ENCODE data around the gene MSI2.
"Not testable (repeated sequence)": the region's sequence is repeated elsewhere in the genome, so short reads cannot be mapped to it uniquely, and the experiment has no call there.

The MSI2 gene

DNA sequence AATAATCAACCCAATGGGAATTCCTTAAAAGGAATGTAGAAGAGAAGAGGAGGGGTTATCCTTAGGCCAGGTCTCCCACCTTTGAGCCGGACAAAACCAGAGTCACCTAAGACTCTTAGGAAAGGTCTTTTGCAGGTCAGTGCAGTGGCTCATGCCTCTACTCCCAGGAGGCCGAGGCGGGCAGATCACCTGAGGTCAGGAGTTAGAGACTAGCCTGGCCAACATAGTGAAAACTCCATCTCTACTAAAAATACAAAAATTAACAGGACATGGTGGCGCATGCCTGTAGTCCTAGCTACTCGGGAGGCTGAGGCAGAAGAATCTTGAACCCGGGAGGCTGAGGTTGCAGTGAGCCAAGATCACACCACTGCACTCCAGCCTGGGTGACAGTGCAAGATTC, 365.5 kb downstream of the MSI2 start:
- DNase-seq (ENCODE audit: extremely low read depth in 1 of 2, low read depth in 1 of 2), result not testable (repeated sequence)

DNA sequence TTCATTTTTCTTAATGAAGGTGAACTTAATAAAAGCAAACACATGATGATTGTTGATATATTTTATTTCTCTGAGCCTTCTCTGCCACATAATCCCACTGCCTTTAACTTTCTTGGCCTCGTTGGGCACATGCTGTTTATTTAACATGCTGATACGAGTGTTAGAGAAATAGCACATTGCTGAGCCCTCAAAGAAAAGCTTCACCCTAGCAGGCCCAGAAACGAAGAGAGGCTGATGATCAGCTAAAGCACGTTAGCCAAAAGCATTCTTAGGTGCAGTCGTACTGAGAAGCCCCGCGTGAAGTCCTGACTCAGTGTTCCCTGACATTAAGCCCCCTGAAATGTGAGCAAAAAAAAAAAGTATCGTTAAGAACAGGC, 366.0 kb downstream of the MSI2 start:
- DNase-seq (ENCODE audit: extremely low read depth in 1 of 2, low read depth in 1 of 2), result no peak

DNA sequence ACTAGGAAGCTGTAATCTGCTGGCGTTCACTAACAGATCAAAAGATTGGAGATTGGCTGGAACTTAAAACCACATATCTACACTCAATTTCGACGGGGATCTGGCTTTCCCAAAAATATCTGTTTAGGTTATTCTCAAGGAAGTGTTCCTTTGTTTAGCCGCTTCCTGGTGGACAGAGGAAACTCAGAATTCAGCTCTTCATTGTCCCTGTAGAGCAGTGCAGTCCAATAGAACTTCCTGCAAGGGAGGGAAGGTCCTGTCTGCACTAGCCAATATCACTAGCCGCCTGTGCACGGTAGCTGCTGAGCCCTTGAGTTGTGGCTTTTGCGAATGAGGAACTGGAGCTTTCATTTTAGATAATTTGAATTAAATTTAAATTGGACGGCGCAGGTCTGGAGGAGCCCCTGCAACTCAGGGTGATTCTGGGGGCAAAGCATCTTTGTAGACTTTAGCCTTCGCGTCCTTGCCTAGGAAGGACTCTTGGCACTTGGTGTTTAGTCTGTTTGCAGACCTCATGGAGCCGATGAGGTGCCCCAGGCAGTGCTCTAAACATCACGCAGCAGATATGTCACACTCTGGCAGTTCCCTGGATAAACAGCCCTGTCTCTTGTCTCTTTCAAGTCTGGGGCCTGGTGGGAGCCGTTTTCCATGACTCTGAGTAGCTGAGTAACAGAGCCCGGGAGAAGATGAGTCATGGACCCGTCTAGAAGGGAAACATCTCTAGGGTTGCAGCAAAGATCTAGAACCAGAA, 366.5 kb downstream of the MSI2 start:
- DNase-seq (ENCODE audit: extremely low read depth in 1 of 2, low read depth in 1 of 2), result no peak

DNA sequence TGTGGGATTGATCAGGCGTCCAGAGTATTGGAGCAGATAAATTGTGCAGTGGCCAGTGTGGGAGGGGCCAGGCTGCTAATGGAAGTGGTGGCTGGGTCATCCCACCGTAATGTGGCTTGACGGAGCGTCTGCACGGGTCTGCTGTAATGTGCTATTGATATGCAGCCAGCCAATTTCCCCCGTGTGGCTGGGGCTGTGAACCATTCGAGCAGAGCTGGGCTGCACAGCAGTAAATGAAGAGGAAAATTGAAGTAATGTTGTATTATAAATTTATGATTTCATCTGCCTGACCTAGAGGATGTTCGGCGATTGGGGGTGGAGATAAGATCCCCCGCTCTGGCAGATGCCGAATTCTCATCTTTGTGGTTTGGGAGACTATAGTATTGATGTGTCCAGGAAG, 367.3 kb downstream of the MSI2 start:
- DNase-seq (ENCODE audit: extremely low read depth in 1 of 2, low read depth in 1 of 2), result no peak

DNA sequence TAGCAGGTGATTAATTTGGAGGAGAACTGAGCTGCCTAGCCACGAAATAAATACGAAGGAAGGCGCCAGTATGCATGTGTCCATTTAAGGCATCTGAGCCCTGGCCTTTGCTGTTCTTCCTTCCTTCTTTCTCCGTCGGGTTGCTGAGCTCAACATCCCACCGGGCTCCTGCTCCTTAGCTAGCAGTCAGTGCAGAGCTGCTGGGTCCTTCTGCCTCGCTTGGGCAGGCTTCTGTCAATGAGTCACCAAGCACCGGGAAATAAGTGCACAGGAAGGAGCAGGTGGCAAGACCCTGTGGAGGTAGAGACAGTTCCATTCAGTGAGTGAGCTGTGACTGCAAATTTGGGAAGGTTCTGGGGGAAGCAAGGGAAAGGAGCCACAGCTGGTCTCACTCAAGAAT, 368.1 kb downstream of the MSI2 start:
- no peak for DNase-seq (ENCODE audit: extremely low read depth in 1 of 2, low read depth in 1 of 2)

DNA sequence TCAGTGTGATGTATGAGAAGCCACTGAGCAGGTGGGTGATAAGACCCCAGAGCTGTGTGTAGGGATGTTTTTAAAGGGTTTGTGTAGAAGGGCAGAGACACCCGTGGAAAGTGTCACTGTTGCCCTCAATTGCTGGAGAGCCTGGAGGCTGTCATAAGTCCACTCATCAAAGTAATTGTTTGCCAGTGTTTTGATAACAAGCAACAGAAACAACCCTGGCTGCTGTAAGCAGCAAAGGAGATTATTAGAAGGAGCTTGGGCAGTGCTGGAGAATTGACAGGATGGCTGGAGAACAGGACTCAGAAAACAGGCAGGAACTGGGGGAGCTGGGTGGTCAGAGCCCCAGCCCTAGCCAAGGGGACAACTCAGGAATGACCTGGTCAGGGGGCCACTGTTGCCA, 369.2 kb downstream of the MSI2 start:
- no peak for DNase-seq (ENCODE audit: extremely low read depth in 1 of 2, low read depth in 1 of 2)

DNA sequence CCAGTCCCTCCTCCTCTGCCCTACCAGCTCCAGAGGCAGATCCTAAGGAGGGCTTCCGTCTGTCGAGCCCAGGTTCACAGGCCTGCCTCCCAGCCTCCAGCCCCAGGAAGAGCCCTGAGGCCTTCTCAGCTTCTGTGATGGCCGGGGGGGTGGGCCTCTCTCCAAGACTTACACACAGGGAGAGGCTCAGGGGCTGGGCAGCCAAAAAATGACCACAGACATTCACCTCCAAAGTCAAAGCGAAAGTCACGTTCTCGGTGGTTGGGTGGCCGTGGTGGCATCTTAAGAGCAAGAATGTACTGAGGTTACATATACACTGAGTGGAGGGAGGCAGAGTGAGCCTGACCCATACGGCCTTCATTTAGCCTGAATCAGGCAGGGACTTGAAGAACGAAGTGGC, 369.6 kb downstream of the MSI2 start:
- no peak for DNase-seq (ENCODE audit: extremely low read depth in 1 of 2, low read depth in 1 of 2)

DNA sequence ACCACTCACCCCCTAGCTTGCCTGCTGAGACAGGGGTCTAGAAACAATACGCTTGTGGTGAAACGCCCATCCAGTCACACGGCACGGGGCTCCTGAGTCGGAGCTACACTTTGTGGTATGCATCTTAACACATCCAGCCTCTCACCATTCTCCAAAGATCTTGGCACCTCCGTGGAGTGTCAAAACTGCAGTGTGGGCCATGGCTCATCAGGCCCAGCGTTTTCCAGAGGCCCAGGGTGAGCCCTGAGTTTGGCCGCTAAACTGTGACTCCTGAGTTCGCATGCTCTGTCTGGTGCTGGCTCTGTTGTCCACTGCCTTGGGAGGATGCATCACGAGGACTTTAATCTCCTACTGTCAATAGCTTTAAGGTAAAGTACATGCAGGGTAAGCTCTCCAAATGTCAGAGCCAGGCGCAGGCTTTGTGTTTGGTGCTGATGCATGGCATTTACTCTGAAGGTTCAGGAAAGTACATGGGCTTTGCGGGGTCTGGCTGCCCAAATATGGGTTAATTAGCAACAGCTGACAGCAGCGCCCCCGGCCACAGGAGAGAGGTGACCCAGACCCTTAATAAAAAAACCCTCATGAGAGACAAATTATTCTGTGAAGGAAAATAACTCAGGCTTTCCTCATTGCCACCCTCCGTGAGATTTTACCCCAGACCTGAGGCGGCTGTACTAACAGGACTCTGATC, 370.3 kb downstream of the MSI2 start:
- DNase-seq (ENCODE audit: extremely low read depth in 1 of 2, low read depth in 1 of 2), result no peak

DNA sequence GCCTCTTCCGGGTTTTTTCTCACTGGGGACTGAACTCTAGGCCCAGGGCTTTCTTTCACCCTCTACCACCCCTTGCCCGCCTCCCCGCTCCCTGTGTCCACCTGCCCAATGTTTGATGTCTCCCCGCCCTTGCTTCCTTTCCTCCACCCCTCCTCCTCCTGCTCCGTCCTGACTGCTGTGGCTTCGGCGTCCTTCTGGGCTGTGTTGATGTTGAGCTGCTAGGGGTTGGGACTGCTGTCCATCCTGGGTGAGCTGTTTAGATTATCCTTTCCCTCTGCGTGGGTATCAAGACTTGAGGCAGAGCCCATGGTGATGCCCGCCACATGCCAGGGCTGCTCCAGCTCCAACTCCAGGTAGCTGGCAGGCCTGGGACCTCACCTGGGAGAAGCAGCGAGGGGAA, 371.3 kb downstream of the MSI2 start:
- DNase-seq (ENCODE audit: extremely low read depth in 1 of 2, low read depth in 1 of 2), result no peak

DNA sequence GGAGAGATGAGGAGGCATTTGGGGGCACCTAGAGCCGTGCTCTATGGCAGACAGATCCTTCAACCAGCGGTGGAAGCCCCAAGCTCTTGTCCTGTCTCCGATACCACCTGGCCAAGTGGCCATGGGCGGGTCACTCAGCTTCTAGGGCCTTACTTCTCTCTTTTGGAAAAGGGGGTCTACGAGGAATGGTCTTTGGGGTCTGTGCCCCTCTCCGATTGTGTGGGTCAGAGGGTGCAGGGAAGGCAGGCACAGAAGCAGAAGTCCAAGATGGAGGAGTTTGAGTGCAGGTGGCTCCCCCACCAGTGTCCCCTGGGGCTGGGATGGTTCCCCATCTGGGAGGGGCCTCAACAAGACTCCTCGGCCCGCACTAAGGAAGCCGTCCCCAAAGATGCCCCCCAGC, 372.1 kb downstream of the MSI2 start:
- no peak for DNase-seq (ENCODE audit: extremely low read depth in 1 of 2, low read depth in 1 of 2)

DNA sequence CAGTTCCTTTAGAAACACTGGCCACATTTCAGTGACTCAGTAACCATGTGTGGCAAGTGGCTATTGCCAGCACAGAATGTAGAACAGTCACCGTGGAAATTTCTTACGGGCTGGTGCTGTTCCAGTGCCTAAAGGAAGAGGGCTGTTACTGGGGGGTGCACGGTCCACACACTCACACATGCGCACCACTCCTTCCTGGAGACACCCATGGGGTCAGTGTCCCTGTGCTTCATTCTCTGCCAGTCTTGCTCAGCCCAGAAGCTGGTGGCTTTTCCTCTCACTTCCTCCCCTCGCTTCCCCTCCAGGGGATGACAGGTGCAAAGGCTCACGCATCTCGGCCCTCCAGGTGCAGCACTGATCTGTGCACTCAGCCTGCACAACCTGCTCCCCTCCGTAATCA, 373.1 kb downstream of the MSI2 start:
- no peak for DNase-seq (ENCODE audit: extremely low read depth in 1 of 2, low read depth in 1 of 2)

DNA sequence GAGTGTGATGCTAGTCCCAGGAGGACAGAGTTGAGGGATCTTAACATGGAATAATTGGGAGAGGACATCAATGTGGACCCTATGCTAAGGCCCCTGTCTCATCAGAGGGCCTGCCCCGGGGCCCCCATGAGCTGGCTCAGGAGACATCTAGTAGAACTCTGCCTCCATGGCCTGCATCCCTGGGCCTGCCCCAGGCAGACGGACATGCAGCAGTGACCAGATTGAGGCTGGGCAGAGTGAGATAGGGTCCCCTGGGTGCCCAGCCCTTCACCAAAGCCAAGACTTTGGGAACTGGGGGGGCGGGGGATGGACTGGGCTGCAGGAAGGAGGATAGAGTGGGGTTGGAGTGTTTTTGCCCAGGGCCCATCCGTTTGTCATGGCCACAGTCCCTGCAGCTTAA, 373.6 kb downstream of the MSI2 start:
- no peak for DNase-seq (ENCODE audit: extremely low read depth in 1 of 2, low read depth in 1 of 2)

DNA sequence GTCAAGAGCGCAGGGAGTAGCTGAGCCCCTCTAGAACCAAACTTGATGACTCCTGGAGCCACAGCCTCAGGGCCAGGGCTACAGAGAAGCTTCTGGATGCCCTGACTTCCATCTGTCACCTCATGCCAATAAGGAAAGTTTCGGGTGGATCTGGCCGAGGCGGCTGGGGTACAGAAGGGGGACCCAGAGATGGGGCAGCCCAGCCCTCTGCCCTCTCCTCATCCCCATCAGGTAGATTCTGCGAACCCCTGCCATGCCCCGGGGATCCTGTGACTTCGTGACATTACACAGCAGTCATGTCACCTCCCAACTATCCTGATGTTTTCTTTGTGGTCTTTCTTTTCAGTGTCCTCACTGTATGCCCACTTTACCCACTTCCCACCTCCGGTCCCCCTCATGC, 374.4 kb downstream of the MSI2 start:
- no peak for DNase-seq (ENCODE audit: extremely low read depth in 1 of 2, low read depth in 1 of 2)

DNA sequence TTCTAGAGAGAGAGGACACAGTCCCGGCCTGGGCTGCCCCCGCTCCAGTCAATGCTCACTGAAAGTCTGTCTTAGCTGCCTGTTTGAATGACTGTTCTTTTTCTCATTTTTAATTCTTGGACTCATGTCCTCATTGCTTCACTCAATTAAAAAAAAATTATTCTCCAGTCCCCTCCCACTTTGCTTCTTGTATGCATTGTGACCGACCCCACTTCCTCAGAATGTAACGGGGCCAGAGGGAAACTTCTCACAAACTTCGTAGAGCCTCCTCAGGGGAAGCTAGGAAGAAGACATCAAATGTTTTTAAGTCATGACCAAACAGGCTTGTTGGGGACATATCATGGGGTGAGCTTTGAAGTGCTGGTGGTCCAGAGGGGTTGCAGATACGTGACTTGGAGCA, 375.5 kb downstream of the MSI2 start:
- no peak for DNase-seq (ENCODE audit: extremely low read depth in 1 of 2, low read depth in 1 of 2)

DNA sequence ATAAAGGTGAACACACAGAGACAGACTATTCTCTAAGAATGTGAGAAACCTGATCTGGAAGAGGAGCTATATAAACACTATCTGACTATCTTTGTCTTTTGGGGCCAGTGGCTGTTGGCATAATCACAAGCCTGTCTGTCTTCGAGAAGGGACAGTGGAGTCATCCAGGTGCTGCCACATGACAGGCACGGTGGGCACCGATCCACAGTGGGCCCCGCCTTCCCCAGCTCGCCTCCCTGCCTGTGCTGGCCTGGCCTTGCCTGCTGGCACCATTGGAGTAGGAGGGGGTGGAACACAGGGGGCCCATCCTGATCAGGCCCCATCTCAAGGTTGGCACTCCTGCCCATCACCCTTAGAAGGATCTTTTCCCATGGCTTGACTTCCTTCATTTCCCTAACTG, 376.0 kb downstream of the MSI2 start:
- no peak for DNase-seq (ENCODE audit: extremely low read depth in 1 of 2, low read depth in 1 of 2)

DNA sequence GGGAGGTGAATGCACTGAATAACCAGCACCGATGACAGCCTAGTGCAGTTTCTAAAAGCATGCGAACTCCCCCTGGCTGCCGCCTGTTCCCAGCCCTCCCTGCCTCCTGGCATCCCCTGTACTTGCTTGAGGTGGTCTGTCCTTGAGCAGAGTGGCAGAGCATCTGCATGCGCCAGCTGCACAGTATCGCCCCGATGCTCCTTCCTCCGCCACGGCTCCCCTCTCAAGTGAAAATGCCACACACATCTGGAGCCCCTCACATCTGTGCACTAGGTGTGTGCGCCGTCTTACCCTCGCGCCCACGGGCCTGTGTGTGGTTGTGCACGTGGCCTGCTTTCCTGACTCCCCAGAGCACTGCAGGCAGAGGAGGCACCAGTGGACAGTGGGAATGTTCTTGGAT, 376.9 kb downstream of the MSI2 start:
- no peak for DNase-seq (ENCODE audit: extremely low read depth in 1 of 2, low read depth in 1 of 2)

DNA sequence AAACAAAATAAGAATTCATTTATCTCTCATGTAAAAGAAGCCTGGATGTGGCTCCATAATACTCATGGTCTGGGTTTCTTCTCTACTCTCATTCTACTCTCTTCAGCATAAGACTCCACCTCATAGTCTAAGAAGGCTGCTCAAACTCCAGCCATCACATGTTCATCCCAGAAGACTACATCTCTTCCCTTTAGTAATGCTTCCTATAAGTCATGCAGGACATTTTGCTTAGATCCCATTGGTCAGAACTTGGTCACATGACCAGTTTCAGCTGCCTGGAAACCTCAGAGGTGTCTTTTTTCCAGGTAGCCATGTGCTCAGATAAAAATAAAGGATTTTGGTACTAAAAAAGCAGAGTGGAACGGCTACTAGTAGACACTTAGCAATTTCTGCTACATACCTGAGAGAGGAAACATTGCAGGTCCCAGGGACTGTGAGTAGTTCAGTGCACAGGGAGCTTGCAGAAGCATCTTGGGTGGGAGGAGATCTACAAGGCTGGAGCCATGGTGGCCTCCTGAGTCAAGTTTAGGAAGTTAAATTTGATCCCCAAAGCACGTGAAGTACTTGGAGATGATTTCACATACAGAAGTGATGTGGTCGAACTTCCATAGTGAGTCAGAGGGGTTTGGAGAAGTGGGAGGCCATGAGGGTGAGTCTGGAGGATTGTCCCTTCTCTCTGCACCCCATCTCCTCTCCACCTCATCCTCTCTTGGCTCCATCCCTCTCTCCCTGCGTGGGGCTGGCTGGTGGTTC, 378.6 kb downstream of the MSI2 start:
- no peak for DNase-seq (ENCODE audit: extremely low read depth in 1 of 2, low read depth in 1 of 2)

DNA sequence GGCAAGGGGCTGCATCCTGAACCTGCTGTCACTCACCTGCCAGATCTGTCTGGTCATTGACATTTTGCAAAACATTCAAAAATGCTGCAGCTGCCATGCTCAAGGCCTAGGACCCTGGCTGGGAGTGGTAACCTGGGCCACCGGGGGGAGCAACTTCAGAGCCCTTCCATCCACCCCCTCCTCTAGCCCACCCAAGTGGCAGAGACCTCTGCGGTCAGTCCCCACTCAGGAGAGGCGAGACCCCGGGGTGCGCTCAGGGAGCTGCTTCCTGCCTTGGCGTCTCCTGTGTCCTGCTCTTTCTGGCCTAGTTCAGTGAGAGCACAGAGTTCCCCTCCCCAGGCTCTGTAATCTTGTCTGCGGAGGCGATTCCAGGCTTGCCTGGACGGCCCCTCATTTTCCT, 380.0 kb downstream of the MSI2 start:
- DNase-seq (ENCODE audit: extremely low read depth in 1 of 2, low read depth in 1 of 2), result no peak

DNA sequence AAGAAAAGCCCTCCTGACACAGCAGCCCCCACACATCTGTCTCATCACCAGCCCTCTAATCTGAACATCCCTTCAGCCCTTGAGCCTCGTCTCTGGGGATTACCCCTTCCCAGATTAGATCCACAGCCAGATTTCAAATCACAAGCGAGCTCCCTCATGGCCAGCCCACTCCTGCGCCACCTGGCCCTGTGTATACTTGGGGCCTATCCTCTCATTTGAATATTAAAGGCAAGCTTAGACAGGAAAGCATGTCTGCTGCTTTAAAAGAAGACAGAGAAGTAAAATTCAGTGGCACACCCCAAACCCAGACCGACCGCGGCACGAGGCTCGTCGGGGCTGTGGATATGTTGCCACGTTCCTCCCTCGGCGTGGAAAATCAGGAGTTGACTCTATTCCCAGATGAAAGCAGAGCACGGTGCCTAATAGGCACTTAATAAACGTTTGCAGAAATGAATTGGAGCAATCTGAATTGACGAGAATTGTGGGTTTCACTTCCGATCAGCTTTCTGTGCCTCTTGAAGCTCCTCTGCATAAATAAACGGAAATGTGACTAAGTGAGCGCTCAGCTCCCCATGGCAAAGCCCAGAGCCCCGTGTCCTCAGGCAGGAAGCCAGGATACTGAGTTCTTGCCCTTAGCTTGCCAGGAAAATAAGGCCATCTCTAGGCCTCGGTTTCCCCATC, 380.8 kb downstream of the MSI2 start:
- no peak for DNase-seq (ENCODE audit: extremely low read depth in 1 of 2, low read depth in 1 of 2)

DNA sequence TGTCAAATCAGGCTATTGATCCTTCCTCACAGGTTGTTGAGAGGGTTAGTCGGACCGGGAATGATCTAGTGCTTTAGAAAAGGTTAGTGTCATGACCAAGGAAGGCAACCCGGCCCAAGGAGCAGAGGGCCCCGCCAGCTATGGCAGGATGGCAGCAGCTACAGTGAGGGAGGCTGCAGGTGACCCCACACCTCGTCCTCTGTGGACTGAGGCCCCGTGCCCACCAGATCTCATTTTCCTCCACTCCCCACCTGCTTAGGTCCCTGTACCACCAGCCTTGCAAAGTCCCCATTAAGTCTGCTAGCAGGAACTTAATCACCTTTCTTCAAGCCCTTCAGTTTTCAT, 381.3 kb downstream of the MSI2 start:
- DNase-seq (ENCODE audit: extremely low read depth in 1 of 2, low read depth in 1 of 2), result no peak

DNA sequence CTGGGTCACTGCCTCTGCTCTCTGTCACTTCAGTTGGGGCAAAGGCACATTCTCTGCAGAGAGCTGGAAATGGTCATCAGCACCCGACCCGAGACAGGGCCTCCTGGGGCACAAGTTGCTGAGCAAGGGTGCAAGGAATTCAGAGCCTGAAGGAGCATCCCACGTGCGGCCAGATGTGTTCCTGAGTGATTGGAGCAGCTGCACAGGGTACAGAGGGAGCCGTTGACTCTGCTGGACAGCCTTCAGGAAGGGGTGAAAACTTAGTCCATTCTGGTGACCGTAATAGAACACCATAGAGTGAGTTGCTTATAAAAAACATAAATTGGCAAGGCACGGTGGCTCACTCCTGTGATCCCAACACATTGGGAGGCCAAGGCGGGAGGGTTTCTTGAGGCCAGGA, 382.0 kb downstream of the MSI2 start:
- no peak for DNase-seq (ENCODE audit: extremely low read depth in 1 of 2, low read depth in 1 of 2)

DNA sequence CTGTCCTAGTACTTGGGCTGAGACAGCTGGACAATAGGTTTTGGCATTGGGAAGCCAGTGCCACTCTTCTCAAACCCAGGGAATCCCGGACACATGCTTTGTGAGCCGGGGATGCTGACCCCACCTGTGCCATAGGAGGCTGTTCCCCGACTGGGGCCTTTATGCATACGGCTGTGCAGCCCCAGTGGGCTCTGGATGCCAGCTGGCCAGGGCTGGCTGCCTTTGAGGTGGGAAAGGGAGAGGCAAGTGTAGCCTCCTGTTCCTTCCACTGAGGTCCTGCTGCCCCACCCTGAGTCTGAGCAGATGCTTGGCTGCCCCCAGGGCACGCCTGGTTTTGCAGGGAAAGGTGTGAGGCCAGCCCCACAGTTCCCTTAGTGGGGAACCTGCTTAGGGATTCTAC, 383.1 kb downstream of the MSI2 start:
- no peak for DNase-seq (ENCODE audit: extremely low read depth in 1 of 2, low read depth in 1 of 2)
